T-helper 9 cell (primary cell): ENCODE measurements around the gene ABCA13.

Source experiments
- DNase-seq: peaks from one replicate; pipeline ENCODE4 v3.0.0-alpha.2; 2020

ABCA13 gene

DNA sequence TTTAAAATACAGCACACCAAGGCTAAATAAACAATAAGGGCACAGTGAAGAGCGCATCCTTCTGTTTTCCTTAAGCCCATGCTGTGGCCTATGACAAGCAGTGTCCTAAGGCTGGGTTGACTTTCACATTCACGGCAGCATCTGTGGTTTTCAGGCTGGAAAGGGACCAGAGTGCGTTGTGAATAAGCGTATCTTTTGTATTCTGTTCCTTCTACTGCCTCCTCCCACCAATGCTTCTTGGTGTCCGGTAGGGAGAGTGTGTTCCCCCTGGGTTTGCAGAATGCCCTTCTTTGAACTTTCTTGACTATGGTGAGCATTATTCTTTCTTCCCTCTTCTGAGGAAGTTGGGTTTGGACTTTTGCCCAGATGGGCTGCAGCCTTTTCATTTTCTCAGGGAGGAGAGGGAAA is 73.6 kb downstream of the ABCA13 start:
- no peak for DNase-seq

DNA sequence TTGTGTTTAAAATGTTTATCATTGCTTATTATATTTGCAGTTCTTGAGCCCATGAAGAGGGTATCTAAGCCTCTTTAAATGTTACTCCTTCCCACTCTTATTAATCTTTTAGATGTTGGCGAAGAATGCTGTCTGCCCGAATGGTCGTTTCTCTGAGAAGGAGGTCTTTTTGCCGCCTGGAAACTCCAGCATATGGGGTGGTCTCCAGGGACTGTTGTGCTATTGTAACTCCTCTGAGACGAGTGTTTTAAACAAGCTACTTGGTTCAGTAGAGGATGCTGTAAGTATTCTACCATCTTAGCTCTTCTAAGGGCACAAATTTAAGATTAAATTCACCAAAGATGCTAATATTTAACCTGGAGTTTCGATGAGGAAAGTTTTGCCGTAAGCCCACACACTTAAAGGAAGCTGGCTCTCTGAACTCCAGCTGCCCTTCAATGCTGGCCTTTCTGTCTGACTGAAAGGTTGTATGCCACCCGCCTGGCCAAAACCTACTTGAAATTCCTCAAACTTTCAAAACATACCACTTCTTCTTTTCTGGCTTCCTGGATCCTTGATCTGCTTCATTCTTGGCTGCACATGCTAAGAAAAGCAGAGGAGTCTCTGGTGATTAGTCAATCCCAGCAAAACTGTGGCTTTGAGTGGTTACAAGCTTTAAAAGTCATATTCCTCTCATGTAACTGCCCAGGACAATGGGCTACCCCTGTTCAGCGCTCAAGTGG is 74.7 kb downstream of the ABCA13 start:
- no peak for DNase-seq

DNA sequence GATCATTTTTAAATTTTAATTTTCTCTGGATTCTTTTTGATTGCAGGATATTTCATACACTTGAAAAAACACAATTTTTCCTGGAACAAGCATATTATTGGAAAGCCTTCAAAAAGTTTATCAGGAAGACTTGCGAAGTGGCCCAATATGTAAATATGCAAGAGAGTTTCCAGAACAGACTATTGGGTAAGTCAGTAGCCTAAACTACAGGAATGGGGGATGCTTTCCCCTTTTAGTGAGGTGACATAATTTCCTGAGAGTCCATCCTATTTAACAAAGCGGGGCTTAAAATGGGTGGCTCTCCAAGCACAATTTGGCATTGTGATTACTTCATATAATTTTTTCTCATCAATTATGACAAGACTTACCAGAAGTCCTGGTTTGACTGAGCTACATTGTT is 77.9 kb downstream of the ABCA13 start:
- DNase-seq = no peak

DNA sequence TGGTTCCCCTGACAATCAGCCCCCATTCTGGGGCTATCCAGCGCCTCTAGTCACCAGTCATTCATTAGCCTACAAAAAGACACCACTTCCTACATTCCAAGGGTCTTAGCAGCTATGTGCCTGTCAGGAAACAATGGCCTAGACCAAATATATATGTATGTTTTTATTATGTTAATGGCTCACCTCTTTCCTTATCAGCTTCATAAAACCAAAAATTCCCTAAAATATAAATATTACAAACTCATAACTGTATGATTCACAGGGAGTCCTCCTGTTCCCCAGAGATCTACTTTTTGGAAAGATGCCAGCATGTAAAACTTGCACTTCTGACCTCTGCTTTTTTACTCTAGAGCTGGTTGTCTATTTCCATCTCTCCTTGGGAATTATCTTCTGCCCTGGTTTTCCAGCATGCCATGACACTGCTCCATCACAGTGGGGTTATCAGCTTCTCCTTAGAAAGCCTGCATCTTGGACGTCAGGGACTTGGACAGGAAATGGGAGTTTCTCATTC is 79.2 kb downstream of the ABCA13 start:
- DNase-seq = no peak

DNA sequence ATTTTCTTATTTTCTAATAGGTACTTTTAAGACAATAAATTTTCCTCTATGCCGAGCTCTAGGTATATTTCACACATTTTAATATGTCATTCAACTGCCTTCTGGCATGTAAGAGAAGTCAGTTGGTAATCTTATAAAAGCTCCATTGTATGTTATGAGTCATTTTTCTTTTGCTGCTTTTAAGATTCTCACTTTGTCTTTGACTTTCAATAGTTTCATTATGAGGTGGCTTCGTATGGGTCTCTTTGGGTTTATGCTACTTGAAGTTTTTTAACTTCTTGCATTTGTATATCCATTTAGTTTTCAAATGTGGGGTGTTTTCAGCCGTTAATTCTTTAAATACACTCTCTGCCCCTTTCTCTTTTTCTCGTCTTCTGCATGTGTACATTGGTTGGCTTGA is 80.5 kb downstream of the ABCA13 start:
- no peak for DNase-seq

DNA sequence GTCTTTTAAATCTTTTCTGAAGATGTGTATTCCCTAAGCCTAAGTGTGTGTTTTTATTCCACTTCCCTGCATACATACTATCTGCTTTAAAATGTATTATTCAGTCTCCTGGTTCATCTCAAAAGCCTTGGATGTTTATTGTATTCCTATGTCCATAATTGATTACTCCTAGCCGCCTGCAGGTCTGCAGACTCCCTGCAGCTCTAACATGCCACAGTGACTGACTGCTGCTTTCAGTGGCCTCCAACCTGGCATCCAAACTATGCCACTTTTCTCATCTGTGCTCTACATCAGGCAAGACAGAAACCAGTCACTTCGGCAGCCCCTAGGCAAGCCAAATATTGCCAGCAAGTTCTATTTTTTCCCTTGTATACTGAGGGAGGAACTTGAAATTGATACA is 81.7 kb downstream of the ABCA13 start:
- no peak for DNase-seq

DNA sequence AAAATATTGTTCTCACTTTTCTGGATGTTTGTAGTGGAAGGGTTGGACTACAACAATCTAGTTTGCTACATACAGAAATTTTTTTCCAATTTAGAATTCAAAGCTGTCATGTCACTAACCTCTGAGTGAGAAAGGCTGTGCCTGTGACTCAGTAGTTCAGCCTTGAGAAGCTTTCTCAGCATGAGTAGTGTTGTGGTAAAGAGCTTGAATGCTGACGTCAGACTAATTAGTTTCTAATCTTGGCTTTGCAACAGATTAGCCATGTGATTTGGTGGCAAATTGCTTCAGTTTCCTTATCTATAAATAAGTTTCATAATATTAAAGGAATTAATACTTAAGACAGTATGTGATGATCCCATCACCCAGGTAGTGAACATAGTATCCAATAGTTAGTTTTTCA is 83.8 kb downstream of the ABCA13 start:
- no peak for DNase-seq

DNA sequence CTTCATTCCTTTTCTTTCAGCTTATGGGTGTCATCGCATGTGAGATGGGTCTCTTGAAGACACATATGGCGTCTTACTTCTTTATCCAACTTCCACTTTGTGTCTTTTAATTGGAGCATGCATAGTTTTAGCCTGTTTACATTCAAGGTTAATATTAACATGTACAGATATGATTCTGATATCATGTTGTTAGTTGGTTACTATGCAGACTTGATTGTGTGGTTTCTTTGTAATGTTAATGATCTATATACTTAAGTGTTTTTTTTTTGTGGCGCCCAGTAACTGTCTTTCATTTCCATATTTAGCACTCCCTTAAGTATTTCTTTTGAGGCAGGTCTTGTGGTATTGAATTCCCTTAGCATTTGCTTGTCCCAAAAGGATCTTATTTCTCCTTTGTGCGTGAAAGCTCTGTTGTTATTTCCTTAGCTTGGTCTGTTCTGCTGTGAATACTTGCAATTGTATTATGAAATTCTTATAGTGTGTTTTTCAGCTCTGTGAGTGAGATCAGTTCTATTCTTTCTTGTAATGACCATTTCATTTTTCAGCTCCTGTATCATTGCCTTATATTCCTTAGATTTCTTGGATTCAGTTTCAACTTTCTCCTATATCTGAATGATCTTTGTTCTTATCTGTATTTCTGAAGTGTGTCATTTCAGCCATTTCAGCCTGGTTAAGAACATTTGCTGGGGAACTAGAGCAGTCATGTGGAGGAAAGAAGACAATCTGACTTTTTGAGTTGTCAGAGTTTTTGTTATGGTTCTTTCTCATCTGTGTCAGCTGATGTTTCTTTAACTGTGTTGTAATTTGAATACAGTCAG is 88.4 kb downstream of the ABCA13 start:
- DNase-seq = no peak

DNA sequence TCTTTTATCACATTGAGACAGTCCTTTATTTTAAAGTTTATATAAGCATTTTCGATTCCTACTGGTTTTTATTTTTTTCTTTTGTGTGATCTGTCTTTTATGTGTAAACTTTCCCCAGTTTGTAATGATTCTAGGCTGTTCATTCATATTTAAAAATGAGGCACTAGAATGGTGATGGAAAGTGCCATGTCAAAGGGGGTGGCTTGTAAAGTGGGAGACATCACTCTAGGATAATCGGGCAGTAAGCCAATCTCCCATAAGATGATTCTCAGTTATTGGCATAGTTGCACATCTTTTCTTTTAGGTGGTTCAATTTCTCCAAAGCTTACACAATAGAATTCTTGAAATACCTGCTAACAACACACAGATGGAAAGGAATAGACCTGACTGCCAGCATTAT is 90.4 kb downstream of the ABCA13 start:
- DNase-seq = no peak

DNA sequence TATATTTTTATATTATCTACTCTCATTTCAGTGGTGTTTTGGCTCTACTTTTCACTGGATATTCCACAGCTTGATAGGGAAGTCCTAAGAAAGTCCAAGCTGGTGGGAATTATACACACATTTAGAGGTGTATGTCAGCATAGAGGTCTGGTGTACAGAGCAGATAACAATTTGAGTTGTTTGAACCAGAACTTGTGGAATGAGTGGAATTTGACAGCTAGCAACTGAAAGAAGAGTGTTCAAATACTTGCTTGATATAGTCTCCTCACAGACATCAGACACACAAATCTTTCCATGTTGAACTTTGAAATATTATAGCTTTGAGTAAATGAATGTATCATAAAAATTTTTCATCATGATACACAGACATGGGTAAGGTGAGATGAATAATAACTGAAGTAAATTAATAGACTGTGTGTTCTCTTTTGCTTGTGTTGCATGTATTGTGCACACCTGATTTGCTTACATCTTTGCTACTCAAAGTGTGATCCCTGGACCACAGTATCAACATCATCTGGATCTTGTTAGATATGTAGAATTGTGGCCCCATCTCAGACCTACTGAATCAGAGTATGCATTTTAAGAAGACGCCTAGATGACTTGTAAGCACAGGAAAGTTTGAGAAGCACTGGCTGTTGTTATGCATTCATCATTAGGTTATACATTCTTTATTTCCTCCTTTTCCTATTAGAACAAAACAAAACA is 91.5 kb downstream of the ABCA13 start:
- DNase-seq = no peak

DNA sequence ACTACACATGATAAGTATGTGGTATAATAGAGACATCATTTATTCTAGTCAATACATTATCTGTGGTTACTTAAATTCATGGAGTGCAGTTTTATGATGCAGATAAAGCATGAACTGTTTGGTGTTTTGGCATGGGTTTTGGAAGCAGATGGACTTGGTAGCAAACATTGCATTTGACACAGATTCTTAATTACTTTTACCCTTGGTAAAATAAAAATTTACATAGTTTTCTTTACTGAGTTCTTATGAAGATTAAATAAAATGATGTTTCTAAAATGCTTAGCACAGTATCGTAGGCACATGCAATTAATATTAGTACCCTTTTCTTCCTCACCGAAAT is 92.0 kb downstream of the ABCA13 start:
- DNase-seq = no peak

DNA sequence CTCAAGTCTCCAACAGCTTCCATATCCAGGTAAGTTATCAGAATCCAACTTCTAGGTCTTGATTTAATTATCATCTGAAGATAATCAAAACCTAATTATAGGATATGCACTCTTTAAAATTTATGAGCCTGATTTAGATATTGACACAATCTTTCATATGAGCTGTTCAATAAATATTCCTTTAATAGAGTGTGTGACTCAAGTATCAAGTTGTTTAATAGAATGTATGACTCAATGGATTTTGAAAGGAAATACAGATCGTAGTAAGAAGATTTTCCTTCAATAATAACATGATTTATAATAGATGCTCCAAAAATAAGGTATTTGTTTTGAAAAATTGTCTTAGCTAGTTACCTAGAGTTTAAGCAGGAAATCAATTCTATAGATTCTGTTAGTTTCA is 97.8 kb downstream of the ABCA13 start:
- DNase-seq = no peak

DNA sequence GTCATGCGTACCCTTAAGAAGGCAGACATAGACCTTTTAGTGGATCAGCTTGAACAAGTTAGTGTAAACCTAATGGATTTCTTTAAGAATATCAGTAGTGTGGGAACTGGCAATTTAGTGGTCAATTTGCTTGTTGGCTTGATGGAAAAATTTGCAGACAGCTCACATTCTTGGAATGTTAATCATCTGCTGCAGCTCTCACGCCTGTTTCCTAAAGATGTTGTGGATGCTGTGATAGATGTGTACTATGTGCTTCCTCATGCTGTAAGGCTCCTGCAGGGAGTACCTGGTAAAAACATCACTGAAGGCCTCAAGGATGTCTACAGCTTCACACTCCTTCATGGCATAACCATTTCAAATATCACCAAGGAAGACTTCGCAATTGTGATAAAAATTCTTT is 103.4 kb downstream of the ABCA13 start:
- DNase-seq = no peak

DNA sequence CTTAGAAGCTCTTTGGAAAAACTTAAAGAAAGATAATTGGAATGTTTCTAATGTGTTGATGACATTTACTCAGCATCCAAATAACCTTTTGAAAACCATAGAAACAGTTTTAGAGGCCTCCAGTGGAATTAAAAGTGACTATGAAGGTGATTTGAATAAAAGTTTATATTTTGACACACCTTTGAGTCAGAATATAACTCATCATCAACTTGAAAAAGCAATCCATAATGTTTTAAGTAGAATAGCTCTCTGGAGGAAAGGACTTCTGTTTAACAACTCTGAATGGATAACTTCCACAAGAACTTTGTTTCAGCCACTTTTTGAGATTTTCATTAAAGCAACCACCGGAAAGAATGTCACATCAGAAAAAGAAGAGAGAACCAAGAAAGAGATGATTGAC is 108.2 kb downstream of the ABCA13 start:
- no peak for DNase-seq

DNA sequence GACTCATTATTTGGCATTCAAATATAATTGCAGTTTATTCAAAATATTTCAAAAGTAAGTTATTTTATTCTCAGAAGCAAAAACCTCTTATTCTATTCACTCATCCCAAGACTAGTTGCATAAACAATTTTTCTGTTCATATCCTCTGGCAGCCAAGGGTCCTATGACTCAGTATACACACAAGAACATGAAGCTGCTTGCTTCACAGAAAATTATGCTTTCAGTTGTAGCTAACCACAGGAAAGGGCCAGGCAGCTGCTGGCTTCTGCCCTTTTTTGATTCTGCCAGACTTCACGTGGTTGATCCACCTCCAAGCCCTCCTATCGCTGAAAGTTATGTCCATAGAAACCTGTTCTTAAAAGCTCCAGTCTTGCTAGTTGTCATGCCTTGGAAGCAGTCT is 108.8 kb downstream of the ABCA13 start:
- no peak for DNase-seq

DNA sequence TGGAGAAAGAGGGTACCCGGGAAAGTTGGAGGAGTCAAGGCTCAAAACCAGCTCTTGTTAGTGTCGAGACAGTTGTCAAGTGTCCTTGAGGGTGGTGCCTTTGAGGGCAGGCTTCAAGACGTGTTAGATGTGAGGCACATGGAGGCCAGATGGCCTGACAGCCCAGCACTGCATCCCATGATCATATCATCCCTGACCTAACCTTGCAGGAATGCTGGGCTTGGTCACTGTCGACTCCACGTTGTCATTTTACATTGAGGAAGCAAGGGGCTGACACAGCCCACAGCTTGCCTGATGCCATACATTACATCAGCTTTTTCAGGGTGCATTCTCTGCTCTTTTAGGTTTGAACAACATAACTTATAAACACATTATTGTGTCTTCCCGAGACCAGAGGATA is 114.1 kb downstream of the ABCA13 start:
- DNase-seq = no peak

DNA sequence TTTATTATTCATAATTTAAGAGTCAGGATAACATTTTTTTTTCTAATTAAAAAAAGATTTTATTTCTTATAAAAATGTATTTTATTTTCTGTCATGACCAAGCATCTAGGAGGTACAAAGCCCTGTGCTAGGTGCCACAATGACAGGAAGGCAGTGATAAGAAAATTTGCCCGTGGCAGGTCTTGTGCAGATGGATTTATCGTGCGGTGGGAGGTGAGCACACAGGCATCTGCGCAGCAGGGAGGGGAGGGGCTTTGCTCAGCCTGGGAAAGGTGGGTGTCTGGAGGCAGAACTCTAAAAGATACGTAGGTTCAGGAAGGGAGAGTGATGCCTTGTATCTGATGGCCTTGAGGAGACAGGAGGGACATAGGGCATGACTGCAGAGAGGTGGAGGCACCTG is 115.6 kb downstream of the ABCA13 start:
- no peak for DNase-seq

DNA sequence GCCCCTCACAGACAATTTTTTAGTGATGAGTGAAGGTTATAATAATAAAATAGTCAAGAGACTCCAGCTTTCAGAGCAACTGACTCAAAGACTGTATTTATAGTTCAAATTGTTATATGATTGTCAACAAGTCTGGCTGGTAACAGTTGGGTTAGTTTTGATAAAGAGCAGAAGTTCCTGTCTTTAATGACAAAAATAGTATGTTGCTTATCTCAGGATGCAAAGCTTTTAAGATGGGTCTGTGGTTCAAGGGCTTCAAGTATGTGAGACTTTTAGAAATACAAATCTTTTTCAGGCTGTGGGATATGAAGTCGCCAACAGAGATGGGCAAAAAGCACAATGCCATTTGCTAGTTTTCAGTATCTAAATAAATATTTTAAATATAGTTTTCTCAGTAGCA is 118.4 kb downstream of the ABCA13 start:
- DNase-seq = no peak

DNA sequence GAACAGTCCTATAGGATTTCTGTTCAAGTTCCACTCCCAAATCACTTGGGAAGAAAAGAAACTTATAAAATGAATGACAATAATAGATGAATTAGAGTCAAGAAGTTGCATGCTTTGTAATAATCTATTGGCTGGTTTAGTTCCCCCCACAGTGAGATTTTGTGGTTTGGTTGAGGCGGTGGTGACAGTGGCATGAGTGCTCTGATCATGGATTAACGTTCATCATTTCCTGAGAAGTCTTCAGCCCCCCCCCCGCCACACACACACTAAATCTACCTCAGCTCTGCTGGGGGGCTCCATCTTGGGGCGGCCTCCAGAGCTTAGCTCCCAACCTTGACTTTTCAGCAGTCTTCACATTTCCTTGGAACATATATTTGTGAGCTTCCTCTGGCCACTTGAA is 121.7 kb downstream of the ABCA13 start:
- DNase-seq = no peak

DNA sequence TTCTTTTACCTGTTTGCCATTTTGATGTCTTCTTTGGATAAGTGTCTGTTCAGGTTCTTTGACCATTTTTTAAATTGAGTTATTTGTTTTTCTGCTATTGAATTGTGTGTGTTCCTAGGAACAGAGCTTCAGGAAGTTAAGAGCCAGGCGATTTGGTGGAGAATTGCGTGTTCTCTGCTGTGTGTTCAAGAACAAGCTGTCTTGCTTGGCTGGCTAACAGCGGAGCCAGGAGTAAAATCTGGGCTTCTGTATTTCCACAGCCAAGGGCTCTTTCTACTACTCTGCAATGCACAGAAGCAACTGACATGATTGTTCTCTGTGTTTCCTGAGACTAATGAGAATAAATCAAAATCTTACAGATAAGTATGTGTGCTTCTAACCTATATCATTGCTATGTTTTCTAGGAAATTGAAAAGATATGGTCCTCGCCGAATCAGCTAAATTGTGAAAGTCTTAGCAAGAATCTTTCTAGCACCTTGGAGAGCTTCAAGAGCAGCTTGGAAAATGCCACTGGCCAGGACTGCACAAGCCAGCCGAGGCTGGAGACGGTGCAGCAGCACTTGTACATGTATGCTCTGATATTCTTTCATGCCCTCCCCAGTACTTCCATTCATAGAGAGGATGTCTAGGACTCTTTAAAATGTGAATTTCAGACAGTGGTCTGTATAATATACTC is 124.2 kb downstream of the ABCA13 start:
- DNase-seq = no peak

DNA sequence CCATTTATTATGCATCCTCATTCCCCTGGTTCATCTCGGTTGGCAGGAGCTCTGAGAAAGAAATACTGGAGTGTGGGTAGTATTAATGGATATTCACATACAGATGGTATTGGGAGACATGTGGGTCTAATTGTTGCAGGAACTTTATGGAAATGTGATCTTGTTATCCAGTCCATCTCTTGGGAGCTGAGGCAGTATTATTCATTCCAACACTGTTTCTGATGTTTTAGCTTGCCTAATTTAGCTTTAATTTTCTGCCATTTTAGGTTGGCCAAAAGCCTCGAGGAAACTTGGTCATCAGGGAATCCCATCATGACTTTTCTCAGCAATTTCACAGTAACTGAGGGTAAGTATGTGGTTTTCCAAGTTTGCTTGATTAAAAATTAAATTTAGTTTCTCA is 125.7 kb downstream of the ABCA13 start:
- DNase-seq = no peak

DNA sequence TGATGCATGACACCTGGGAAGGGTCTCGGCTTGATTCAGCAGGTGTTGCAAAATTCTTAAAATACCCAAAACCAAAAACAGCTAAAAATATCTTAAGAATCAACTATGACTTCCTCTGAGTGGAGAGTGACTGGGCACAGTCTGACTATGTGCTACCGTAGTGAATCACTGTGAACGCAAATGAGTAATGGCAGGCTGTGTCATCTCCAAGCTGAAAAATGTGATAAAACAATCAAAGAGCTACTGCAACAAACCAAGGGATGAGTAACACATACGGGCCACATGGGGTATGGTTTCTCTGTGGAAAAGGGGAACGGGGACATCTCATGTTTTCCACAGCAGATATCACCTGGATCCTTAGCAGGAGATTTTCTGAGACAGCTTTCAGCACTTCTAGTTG is 127.5 kb downstream of the ABCA13 start:
- no peak for DNase-seq

DNA sequence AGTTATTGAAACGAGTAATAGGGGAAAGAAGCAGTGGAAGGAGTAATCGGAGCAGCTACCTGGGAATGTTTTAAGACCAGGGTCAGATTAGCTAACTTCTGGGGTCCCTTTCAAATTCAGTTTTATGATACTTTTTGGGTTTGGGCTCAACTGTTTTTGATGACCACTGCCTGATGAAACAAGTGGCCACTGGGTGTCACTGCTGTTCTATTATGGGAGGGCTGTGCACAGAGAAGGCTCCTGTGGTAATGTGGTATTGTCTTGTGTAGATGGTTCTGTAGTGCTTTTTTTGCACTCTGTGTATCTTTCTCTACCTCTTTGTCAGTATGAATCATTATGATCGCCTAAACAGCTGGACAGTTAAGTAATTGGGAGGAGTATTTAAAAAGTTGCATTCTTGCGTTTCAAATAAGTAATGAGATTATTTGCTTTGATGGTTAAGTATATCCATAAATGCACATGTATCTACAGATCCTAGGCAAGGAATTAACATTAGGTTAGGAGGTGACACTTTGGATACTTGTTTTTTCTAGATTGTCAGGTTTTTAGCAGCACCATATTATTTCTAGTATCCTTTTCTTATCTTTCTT is 128.4 kb downstream of the ABCA13 start:
- DNase-seq = no peak
